ENCODE results near the gene KIAA1671.

The KIAA1671 gene

DNA sequence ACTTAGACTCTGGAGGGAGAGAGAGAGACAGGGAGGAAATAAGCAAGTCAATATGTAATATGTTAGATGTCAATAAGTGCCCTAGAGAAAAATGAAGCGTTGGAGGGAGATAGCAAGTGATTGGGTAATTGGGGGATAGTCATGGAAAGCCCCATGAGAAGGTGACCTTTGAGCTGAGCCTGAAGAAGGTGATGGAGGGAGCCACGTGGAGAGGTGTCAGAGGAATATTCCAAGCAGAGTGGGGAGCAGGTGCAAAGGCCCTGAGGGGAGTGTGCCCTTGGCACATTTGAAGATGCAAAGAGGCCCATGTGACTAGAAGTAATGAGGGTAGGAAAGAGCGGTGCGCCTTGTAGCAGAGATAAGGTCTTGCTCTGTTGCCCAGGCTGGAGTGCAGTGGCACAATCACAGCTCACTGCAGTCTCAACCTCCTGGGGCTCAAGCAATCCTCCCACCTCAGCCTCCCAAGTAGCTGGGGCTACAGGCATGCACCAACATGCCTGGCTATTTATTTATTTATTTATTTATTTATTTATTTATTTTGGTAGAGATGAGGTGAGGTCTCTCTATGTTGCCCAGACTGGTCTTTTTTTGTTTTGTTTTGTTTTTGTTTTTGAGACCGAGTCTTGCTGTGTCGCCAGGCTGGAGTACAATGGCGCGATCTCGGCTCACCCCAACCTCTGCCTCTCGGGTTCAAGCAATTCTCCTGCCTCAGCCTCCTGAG lies 8.1 kb upstream of the KIAA1671 start:
- TF ChIP-seq, protein P1, sequence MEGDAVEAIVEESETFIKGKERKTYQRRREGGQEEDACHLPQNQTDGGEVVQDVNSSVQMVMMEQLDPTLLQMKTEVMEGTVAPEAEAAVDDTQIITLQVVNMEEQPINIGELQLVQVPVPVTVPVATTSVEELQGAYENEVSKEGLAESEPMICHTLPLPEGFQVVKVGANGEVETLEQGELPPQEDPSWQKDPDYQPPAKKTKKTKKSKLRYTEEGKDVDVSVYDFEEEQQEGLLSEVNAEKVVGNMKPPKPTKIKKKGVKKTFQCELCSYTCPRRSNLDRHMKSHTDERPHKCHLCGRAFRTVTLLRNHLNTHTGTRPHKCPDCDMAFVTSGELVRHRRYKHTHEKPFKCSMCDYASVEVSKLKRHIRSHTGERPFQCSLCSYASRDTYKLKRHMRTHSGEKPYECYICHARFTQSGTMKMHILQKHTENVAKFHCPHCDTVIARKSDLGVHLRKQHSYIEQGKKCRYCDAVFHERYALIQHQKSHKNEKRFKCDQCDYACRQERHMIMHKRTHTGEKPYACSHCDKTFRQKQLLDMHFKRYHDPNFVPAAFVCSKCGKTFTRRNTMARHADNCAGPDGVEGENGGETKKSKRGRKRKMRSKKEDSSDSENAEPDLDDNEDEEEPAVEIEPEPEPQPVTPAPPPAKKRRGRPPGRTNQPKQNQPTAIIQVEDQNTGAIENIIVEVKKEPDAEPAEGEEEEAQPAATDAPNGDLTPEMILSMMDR (IDR thresholded peaks at IDR 0.05; ENCODE audit: insufficient read depth, low read depth, low read length, missing control alignments): no peak
- no peak overlapping the region for H3K4me3 ChIP-seq (ENCODE audit: low read depth, low read length)
- no peak for DNase-seq (ENCODE audit: low read depth)

DNA sequence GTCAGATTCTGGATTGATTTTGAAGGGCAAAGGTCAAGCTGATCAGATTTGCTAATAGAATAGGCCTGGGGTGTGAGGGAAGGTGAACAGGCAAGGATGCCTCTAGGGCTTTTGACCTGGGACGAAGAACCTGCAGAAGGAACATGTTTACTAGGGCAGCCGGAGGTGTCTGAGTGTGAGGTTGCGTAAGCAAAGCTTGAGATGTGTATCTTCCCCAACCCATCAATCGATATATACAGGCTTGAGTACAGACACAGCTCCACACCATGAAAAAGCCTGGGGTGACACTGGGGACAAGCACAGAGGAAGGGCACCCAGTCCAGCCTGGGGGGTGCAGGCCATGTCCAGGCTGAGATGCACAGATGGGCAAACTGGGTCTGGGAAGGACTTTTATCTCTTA lies 7.1 kb upstream of the KIAA1671 start:
- no peak overlapping the region for H3K4me3 ChIP-seq (ENCODE audit: low read depth, low read length)
- DNase-seq (ENCODE audit: low read depth): no peak
- TF ChIP-seq, protein P1 (IDR thresholded peaks at IDR 0.05; ENCODE audit: insufficient read depth, low read depth, low read length, missing control alignments): no peak

DNA sequence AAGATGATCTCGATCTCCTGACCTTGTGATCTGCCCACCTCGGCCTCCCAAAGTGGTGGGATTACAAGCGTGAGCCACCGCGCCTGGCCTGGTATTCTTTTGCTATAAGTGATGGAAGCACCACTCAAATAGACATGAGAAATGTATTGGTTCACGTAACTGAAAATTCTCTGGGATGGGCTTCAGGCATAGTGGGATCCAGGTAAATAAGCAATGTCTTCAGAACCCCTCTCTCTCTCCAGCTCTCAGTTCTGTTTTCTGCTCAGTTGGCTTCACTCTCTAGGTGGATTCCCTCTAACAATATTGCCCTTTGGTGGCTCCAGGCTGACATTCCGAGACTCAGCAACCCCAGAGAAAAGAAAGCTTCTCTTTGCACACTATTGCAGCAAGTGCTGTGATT lies 5.1 kb upstream of the KIAA1671 start:
- no peak overlapping the region for H3K4me3 ChIP-seq (ENCODE audit: low read depth, low read length)
- TF ChIP-seq, protein P1 (IDR thresholded peaks at IDR 0.05; ENCODE audit: insufficient read depth, low read depth, low read length, missing control alignments): no peak
- DNase-seq (ENCODE audit: low read depth): no peak

DNA sequence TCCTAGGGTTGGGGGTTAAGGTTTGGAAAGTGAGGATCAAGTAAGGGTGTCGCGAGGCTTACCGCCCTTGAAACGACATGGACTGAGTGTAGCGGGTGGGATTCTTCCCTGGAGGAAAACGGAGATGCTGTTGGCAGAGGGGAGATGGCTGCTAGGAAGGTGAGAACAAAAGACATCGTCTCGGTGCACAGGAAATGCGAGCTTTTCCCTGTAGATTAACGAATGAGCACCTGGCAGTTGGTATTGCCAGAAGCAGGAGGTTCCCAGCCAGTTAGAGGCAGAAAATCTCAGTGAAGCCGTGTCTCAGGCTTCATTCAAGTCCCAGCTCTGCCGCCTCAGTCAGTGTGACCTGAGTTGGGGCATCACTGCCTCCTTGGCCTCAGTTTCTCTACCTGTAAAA lies 4.6 kb upstream of the KIAA1671 start:
- TF ChIP-seq, protein P1 (IDR thresholded peaks at IDR 0.05; ENCODE audit: insufficient read depth, low read depth, low read length, missing control alignments): no peak
- no peak for DNase-seq (ENCODE audit: low read depth)
- no peak overlapping the region for H3K4me3 ChIP-seq (ENCODE audit: low read depth, low read length)

DNA sequence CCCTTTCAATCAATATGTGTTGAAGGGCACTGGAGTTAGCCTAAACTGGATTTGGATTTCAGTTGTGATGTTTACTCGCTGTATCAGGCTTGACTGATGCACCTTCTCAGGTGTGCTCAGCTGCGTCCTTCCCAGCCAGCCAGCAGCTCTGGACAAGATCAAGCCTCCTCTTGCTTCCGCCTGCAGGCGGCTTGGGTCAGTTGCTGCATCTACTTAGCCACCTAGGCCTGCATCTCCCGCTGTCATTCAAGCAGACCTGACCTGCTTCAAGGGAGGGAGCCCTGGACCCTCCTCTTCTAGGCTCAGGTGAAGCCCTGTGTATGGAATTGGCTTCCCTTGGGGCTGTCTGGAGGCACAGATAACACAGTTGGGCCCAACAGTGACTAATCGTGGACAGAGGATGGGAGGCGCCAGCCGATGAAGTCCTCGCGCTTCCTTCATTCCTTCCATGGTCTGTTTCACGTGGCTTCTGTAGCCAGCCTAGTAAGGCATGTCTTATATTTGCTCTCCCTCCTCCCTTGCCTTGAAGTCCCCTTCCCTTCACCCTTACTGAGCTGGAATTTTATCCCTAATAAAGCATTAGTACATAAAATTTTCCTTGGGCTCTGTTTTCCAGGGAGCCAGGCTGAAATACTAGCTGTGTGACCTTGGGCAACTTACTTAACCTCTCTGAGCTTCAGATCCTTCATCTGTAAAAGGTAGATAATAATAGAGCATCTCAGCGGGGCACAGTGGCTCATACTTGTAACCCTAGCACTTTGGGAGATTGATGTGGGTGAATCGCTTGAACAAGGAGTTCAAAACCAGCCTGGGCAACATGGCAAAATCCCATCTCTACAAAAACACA lies 3.9 kb upstream of the KIAA1671 start:
- no peak overlapping the region for H3K4me3 ChIP-seq (ENCODE audit: low read depth, low read length)
- TF ChIP-seq, protein P1 (IDR thresholded peaks at IDR 0.05; ENCODE audit: insufficient read depth, low read depth, low read length, missing control alignments): no peak
- DNase-seq (ENCODE audit: low read depth): no peak

DNA sequence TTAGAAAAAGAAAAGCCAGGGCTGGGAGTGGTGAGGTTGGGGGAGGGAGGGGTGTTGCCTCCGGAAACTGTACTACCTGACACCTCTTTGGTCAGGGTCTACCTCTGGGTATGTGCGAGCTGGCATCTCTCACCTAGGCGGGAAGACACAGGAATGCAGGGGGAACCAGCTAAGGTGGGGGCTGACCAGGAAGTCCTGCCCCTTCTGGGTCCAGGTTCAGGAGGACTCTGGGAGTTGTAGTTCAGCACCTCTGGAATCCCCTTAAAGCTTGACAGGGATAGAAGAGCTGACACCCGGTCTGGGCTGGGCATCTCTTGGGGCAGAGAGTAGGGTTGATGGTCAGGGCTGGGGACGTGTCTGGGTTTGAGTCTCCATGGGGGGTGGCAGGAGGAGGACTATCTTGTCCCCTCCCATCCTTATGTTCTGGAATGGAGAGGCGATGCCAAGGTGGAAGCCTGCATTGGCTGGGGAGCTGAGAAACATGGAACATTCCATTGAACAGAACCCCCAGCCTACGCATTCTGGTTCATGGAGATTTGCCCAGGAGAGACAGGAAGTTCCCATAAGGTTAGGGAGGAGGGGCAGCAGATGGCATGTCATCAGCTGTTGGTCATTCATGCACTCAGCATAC lies 2.1 kb upstream of the KIAA1671 start:
- TF ChIP-seq, protein P1 (IDR thresholded peaks at IDR 0.05; ENCODE audit: insufficient read depth, low read depth, low read length, missing control alignments): no peak
- no peak overlapping the region for H3K4me3 ChIP-seq (ENCODE audit: low read depth, low read length)
- peak; percentile 12 for DNase-seq (ENCODE audit: low read depth)

All from GM12865 (cell line).